Measurements from ENCODE around the gene RNASE12. TPM values are rescaled to one million over a fixed set of nuclear protein-coding genes. Genes with fewer than 3 reads are reported as not detected.

RNASE12 gene
- total and polyA plus RNA-seq, 2 donors from 2014 or later = not detected

- Histone ChIP-seq H3K4me1 (ENCODE audit: control insufficient read depth in 2 of 3, insufficient read depth in 2 of 3, low read depth in 1 of 3, low read length in 3 of 3) (peaks cover 0 to 11% (median 5%) of the 10 kb centered on the region in 3 donors), H3K36me3 (ENCODE audit: control insufficient read depth in 2 of 3, insufficient read depth in 3 of 3, low read length in 3 of 3) (no peaks in the 10 kb centered on the region), H3K9me3 (ENCODE audit: control insufficient read depth in 2 of 3, insufficient read depth in 1 of 3, low read length in 3 of 3) (no peaks in the 10 kb centered on the region), H3K27me3 (ENCODE audit: control insufficient read depth, insufficient read depth, low read length) (peaks cover 64% of the 10 kb centered on the region), H3K4me3 (ENCODE audit: low read length in 3 of 3) (no peak overlapping the region), H3K27ac (ENCODE audit: low read depth in 2 of 2, low read length in 2 of 2) (no peak overlapping the region), H3K9ac (ENCODE audit: low read length in 3 of 3) (no peak overlapping the region)
- TF ChIP-seq, protein P1, sequence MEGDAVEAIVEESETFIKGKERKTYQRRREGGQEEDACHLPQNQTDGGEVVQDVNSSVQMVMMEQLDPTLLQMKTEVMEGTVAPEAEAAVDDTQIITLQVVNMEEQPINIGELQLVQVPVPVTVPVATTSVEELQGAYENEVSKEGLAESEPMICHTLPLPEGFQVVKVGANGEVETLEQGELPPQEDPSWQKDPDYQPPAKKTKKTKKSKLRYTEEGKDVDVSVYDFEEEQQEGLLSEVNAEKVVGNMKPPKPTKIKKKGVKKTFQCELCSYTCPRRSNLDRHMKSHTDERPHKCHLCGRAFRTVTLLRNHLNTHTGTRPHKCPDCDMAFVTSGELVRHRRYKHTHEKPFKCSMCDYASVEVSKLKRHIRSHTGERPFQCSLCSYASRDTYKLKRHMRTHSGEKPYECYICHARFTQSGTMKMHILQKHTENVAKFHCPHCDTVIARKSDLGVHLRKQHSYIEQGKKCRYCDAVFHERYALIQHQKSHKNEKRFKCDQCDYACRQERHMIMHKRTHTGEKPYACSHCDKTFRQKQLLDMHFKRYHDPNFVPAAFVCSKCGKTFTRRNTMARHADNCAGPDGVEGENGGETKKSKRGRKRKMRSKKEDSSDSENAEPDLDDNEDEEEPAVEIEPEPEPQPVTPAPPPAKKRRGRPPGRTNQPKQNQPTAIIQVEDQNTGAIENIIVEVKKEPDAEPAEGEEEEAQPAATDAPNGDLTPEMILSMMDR (IDR thresholded peaks at IDR 0.05; ENCODE audit: borderline replicate concordance, extremely low read depth, insufficient read depth) = no peak
- DNase-seq (no peak), FAIRE-seq (no peak)
- intact Hi-C loops (cut with DNase I) = no loop called here
Measured at GRCh38 chr14:20628063-20628854, 37.1 kb upstream of the RNASE12 start.

DNA sequence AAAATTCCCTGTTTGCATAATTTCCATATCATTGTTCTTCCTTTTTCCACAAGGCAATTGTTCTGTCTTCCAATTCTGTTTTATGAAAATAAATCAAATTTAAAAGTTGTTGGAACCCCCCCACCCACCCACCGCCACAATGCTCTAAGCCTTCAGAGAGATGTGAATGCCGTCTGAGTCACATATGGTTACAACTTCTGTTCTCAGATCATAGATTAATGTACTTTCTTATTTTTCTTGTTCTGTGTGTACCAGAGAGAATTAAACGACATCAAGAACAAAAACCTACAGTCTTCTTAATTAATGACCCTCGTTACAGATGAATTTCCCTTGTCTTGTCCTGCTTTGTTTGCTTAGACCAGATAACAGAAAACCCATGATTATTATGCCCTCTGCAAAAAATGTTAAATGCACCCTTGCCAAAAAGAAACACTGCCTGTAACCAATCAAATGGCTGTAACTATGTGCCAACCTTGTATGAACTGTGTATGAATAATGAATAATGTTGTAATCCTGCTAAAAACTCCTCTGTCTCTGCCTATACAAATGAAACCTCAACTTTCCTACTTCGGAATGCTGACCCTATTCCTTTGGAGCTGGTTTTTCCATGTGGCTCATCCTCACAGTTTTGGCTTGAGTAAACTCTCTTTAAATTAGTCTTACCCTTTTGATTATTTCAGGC, 36.3 kb upstream of the RNASE12 start:
- Histone ChIP-seq H3K27ac (ENCODE audit: low read depth in 2 of 2, low read length in 2 of 2) (no peak overlapping the region), H3K9me3 (ENCODE audit: control insufficient read depth in 2 of 3, insufficient read depth in 1 of 3, low read length in 3 of 3) (no peaks in the 10 kb centered on the region), H3K27me3 (ENCODE audit: control insufficient read depth, insufficient read depth, low read length) (peaks cover 60% of the 10 kb centered on the region), H3K36me3 (ENCODE audit: control insufficient read depth in 2 of 3, insufficient read depth in 3 of 3, low read length in 3 of 3) (no peaks in the 10 kb centered on the region), H3K4me1 (ENCODE audit: control insufficient read depth in 2 of 3, insufficient read depth in 2 of 3, low read depth in 1 of 3, low read length in 3 of 3) (peaks cover 0 to 11% (median 5%) of the 10 kb centered on the region in 3 donors), H3K9ac (ENCODE audit: low read length in 3 of 3) (no peak overlapping the region), H3K4me3 (ENCODE audit: low read length in 3 of 3) (no peak overlapping the region)
- intact Hi-C loops (cut with DNase I) = no loop called here
- no peak for DNase-seq
- no peak for FAIRE-seq
- TF ChIP-seq, protein P1 (IDR thresholded peaks at IDR 0.05; ENCODE audit: borderline replicate concordance, extremely low read depth, insufficient read depth) = no peak

DNA sequence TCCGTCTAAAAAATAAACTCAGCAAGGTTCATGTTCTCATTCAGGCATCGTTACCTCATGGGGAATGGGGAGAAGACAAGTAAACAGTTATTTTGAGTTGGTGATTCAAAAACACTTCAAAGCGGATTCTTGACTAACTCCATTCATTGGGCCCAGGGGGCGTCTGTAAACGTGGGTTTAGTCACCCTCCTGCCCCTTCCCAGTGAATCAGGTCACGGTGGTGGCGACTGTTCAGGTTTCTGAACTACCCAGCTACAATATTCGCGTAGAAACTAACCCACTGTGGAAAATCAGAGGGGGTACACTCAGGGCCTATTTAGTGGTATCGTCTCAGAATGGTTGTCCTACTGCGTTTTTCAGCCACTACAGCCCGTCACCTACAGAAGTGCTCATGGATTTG, 35.1 kb upstream of the RNASE12 start:
- TF ChIP-seq, protein P1 (IDR thresholded peaks at IDR 0.05; ENCODE audit: borderline replicate concordance, extremely low read depth, insufficient read depth) = no peak
- H3K36me3 ChIP-seq (ENCODE audit: control insufficient read depth in 2 of 3, insufficient read depth in 3 of 3, low read length in 3 of 3) = no peaks in the 10 kb centered on the region
- FAIRE-seq (no peak), DNase-seq (no peak)
- peak overlapping the region in 1 of 3 donors; percentile 54 for H3K4me3 ChIP-seq (ENCODE audit: low read length in 3 of 3)
- H3K27ac ChIP-seq (ENCODE audit: low read depth in 2 of 2, low read length in 2 of 2) = no peak overlapping the region
- H3K9ac ChIP-seq (ENCODE audit: low read length in 3 of 3) = no peak overlapping the region
- intact Hi-C loops (cut with DNase I) = no loop called here
- H3K27me3 ChIP-seq (ENCODE audit: control insufficient read depth, insufficient read depth, low read length) = peaks cover 56% of the 10 kb centered on the region
- no peaks in the 10 kb centered on the region for H3K9me3 ChIP-seq (ENCODE audit: control insufficient read depth in 2 of 3, insufficient read depth in 1 of 3, low read length in 3 of 3)
- peaks cover 0 to 6% (median 3%) of the 10 kb centered on the region in 3 donors for H3K4me1 ChIP-seq (ENCODE audit: control insufficient read depth in 2 of 3, insufficient read depth in 2 of 3, low read depth in 1 of 3, low read length in 3 of 3)

All from kidney (tissue), 14 donors.